WERI-Rb-1 (cell line): ENCODE data around the gene CEBPA.

Experiments used
- DNase-seq: peaks from one replicate; pipeline ENCODE4 v3.0.0-alpha.2; 2020
- H3K27ac ChIP-seq: fragments of 250-450 bp; sonication (Bioruptor Pico); 2 replicates; pipeline ENCODE4 v1.5.1; 2020; ENCODE audit warnings: mild to moderate bottlenecking, moderate library complexity
- H3K27me3 ChIP-seq: fragments of 250-450 bp; sonication (Bioruptor Pico); 2 replicates; pipeline ENCODE4 v1.5.1; 2021; ENCODE audit warnings: mild to moderate bottlenecking, low read depth, moderate library complexity; ENCODE audit not compliant: insufficient read depth, severe bottlenecking
- H3K36me3 ChIP-seq: fragments of 250-450 bp; sonication (Bioruptor Pico); 2 replicates; pipeline ENCODE4 v1.5.1; 2020; ENCODE audit warnings: mild to moderate bottlenecking, moderate library complexity
- H3K4me3 ChIP-seq: 2 replicates; pipeline ENCODE4 v1.5.1; 2011; ENCODE audit warnings: low read depth, mild to moderate bottlenecking, control low read depth, low read length
- H3K9me3 ChIP-seq: fragments of 250-450 bp; sonication (Bioruptor Pico); 2 replicates; pipeline ENCODE4 v1.5.1; 2021; ENCODE audit warnings: mild to moderate bottlenecking, moderate library complexity; ENCODE audit not compliant: severe bottlenecking
- TF ChIP-seq, protein P1 (sequence below): IDR thresholded peaks from 2 replicates; pipeline ENCODE4 v1.5.1; 2011; ENCODE audit warnings: low read depth, mild to moderate bottlenecking, control low read depth, inconsistent platforms, low read length

Gene CEBPA

GRCh38 chr19:33252418-33252962 lies 49.8 kb downstream of the CEBPA start:
- Histone ChIP-seq H3K9me3 (no peaks in the 10 kb centered on the region), H3K36me3 (no peaks in the 10 kb centered on the region), H3K4me3 (no peak overlapping the region), H3K27ac (no peak overlapping the region), H3K27me3 (no peaks in the 10 kb centered on the region)
- DNase-seq = no peak
- TF ChIP-seq, protein P1, sequence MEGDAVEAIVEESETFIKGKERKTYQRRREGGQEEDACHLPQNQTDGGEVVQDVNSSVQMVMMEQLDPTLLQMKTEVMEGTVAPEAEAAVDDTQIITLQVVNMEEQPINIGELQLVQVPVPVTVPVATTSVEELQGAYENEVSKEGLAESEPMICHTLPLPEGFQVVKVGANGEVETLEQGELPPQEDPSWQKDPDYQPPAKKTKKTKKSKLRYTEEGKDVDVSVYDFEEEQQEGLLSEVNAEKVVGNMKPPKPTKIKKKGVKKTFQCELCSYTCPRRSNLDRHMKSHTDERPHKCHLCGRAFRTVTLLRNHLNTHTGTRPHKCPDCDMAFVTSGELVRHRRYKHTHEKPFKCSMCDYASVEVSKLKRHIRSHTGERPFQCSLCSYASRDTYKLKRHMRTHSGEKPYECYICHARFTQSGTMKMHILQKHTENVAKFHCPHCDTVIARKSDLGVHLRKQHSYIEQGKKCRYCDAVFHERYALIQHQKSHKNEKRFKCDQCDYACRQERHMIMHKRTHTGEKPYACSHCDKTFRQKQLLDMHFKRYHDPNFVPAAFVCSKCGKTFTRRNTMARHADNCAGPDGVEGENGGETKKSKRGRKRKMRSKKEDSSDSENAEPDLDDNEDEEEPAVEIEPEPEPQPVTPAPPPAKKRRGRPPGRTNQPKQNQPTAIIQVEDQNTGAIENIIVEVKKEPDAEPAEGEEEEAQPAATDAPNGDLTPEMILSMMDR = no peak

GRCh38 chr19:33251526-33252090 lies 50.7 kb downstream of the CEBPA start:
- H3K36me3 ChIP-seq = no peaks in the 10 kb centered on the region
- no peak overlapping the region for H3K4me3 ChIP-seq
- no peak overlapping the region for H3K27ac ChIP-seq
- no peaks in the 10 kb centered on the region for H3K9me3 ChIP-seq
- H3K27me3 ChIP-seq = no peaks in the 10 kb centered on the region
- TF ChIP-seq, protein P1 = no peak
- no peak for DNase-seq

DNA sequence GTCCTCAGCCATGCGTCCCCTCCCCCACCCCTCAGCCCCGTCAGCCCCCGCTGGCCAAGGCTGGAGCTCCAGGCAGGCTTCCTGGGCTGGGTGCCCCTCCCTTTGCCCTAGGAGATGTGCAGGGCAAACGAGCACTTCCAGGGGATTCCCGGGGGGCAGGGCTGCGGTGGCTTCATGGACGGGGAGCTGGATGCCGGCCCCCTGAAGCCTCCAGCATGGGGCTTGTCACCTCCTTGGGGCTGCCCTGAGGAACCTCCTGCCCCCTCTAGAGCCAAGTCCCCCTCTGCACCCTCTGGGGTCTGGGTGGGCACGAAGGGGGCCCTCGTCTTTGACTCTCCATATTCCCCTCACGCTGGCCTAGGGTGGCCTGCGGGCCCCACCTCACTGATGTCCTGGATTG lies 51.3 kb downstream of the CEBPA start:
- H3K27ac ChIP-seq = no peak overlapping the region
- DNase-seq = no peak
- no peak overlapping the region for H3K4me3 ChIP-seq
- H3K27me3 ChIP-seq = no peaks in the 10 kb centered on the region
- H3K9me3 ChIP-seq = peaks cover 4% of the 10 kb centered on the region
- no peaks in the 10 kb centered on the region for H3K36me3 ChIP-seq
- TF ChIP-seq, protein P1 = no peak

DNA sequence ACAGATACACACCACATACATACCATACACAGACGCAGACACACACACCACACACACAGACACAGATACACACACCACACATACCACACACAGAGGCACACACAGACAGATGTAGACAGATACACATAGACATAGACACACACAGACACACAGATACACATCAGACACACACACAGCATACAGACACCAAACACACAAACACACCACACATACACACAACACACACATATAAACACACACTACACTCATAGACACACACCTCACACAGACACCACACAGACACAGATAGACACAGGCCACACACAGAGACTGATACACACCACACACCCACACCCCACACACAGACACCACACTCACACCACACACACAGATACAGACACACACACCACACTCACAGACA lies 51.8 kb downstream of the CEBPA start:
- Histone ChIP-seq H3K27me3 (no peaks in the 10 kb centered on the region), H3K36me3 (no peaks in the 10 kb centered on the region), H3K4me3 (no peak overlapping the region), H3K27ac (no peak overlapping the region), H3K9me3 (peaks cover 8% of the 10 kb centered on the region)
- no peak for DNase-seq
- TF ChIP-seq, protein P1 = no peak
